ENCODE measurements around the gene ALDH1A3.

The ALDH1A3 gene

GRCh38 chr15:100860829-100861510 lies 18.7 kb upstream of the ALDH1A3 start:
- Histone ChIP-seq H3K36me3 (ENCODE audit: insufficient read depth, low read length) (no peaks in the 10 kb centered on the region), H3K4me1 (ENCODE audit: control insufficient read depth, insufficient read depth, low read length) (peaks cover 15% of the 10 kb centered on the region), H3K27me3 (ENCODE audit: control insufficient read depth, insufficient read depth, low read length) (no peaks in the 10 kb centered on the region), H3K9me3 (replicated peaks; ENCODE audit: low read length) (no peaks in the 10 kb centered on the region), H3K4me3 (ENCODE audit: low read length) (no peak overlapping the region), H3K4me2 (ENCODE audit: low read length) (no peak overlapping the region), H3K9ac (ENCODE audit: low read depth, low read length) (no peak overlapping the region)

GRCh38 chr15:100861511-100861991 lies 18.1 kb upstream of the ALDH1A3 start:
- no peak overlapping the region for H3K9ac ChIP-seq (ENCODE audit: low read depth, low read length)
- H3K36me3 ChIP-seq (ENCODE audit: insufficient read depth, low read length) = no peaks in the 10 kb centered on the region
- no peak overlapping the region for H3K4me3 ChIP-seq (ENCODE audit: low read length)
- no peaks in the 10 kb centered on the region for H3K9me3 ChIP-seq (replicated peaks; ENCODE audit: low read length)
- peaks cover 15% of the 10 kb centered on the region for H3K4me1 ChIP-seq (ENCODE audit: control insufficient read depth, insufficient read depth, low read length)
- H3K27me3 ChIP-seq (ENCODE audit: control insufficient read depth, insufficient read depth, low read length) = no peaks in the 10 kb centered on the region
- no peak overlapping the region for H3K4me2 ChIP-seq (ENCODE audit: low read length)

GRCh38 chr15:100862162-100862561 lies 17.5 kb upstream of the ALDH1A3 start:
- peaks cover 15% of the 10 kb centered on the region for H3K4me1 ChIP-seq (ENCODE audit: control insufficient read depth, insufficient read depth, low read length)
- no peaks in the 10 kb centered on the region for H3K36me3 ChIP-seq (ENCODE audit: insufficient read depth, low read length)
- no peak overlapping the region for H3K4me2 ChIP-seq (ENCODE audit: low read length)
- no peak overlapping the region for H3K4me3 ChIP-seq (ENCODE audit: low read length)
- H3K27me3 ChIP-seq (ENCODE audit: control insufficient read depth, insufficient read depth, low read length) = no peaks in the 10 kb centered on the region
- no peaks in the 10 kb centered on the region for H3K9me3 ChIP-seq (replicated peaks; ENCODE audit: low read length)
- no peak overlapping the region for H3K9ac ChIP-seq (ENCODE audit: low read depth, low read length)

GRCh38 chr15:100863075-100863795 lies 16.4 kb upstream of the ALDH1A3 start:
- Histone ChIP-seq H3K4me1 (ENCODE audit: control insufficient read depth, insufficient read depth, low read length) (peaks cover 15% of the 10 kb centered on the region), H3K9ac (ENCODE audit: low read depth, low read length) (peak overlapping the region; percentile 25), H3K4me3 (ENCODE audit: low read length) (no peak overlapping the region), H3K4me2 (ENCODE audit: low read length) (peak overlapping the region; percentile 59), H3K36me3 (ENCODE audit: insufficient read depth, low read length) (no peaks in the 10 kb centered on the region), H3K27me3 (ENCODE audit: control insufficient read depth, insufficient read depth, low read length) (no peaks in the 10 kb centered on the region), H3K9me3 (replicated peaks; ENCODE audit: low read length) (no peaks in the 10 kb centered on the region)

GRCh38 chr15:100863796-100864267 lies 15.8 kb upstream of the ALDH1A3 start:
- Histone ChIP-seq H3K27me3 (ENCODE audit: control insufficient read depth, insufficient read depth, low read length) (no peaks in the 10 kb centered on the region), H3K4me1 (ENCODE audit: control insufficient read depth, insufficient read depth, low read length) (peaks cover 15% of the 10 kb centered on the region), H3K9me3 (replicated peaks; ENCODE audit: low read length) (no peaks in the 10 kb centered on the region), H3K36me3 (ENCODE audit: insufficient read depth, low read length) (no peaks in the 10 kb centered on the region), H3K9ac (ENCODE audit: low read depth, low read length) (peak overlapping the region; percentile 25), H3K4me3 (ENCODE audit: low read length) (no peak overlapping the region), H3K4me2 (ENCODE audit: low read length) (peak overlapping the region; percentile 59)

- H3K27me3 ChIP-seq (ENCODE audit: control insufficient read depth, insufficient read depth, low read length) = no peaks in the 10 kb centered on the region
- no peak overlapping the region for H3K9ac ChIP-seq (ENCODE audit: low read depth, low read length)
- H3K4me1 ChIP-seq (ENCODE audit: control insufficient read depth, insufficient read depth, low read length) = peaks cover 15% of the 10 kb centered on the region
- H3K4me2 ChIP-seq (ENCODE audit: low read length) = no peak overlapping the region
- H3K36me3 ChIP-seq (ENCODE audit: insufficient read depth, low read length) = no peaks in the 10 kb centered on the region
- H3K4me3 ChIP-seq (ENCODE audit: low read length) = no peak overlapping the region
- peaks cover 4% of the 10 kb centered on the region for H3K9me3 ChIP-seq (replicated peaks; ENCODE audit: low read length)
Observed at GRCh38 chr15:100866386-100867330, 13.0 kb upstream of the ALDH1A3 start.

GRCh38 chr15:100867433-100867832 lies 12.2 kb upstream of the ALDH1A3 start:
- Histone ChIP-seq H3K9me3 (replicated peaks; ENCODE audit: low read length) (peaks cover 4% of the 10 kb centered on the region), H3K4me1 (ENCODE audit: control insufficient read depth, insufficient read depth, low read length) (peaks cover 15% of the 10 kb centered on the region), H3K36me3 (ENCODE audit: insufficient read depth, low read length) (no peaks in the 10 kb centered on the region)

GRCh38 chr15:100869151-100869999 lies 10.3 kb upstream of the ALDH1A3 start:
- peaks cover under 1% of the 10 kb centered on the region for H3K27me3 ChIP-seq (ENCODE audit: control insufficient read depth, insufficient read depth, low read length)
- H3K36me3 ChIP-seq (ENCODE audit: insufficient read depth, low read length) = no peaks in the 10 kb centered on the region
- no peaks in the 10 kb centered on the region for H3K4me1 ChIP-seq (ENCODE audit: control insufficient read depth, insufficient read depth, low read length)
- H3K4me2 ChIP-seq (ENCODE audit: low read length) = no peak overlapping the region
- H3K9me3 ChIP-seq (replicated peaks; ENCODE audit: low read length) = peaks cover 4% of the 10 kb centered on the region
- H3K4me3 ChIP-seq (ENCODE audit: low read length) = no peak overlapping the region
- H3K9ac ChIP-seq (ENCODE audit: low read depth, low read length) = no peak overlapping the region

More at GRCh38 chr15:100867433-100867832, 12.2 kb upstream of the ALDH1A3 start:
- H3K9ac ChIP-seq (ENCODE audit: low read depth, low read length) = no peak overlapping the region
- H3K4me3 ChIP-seq (ENCODE audit: low read length) = no peak overlapping the region
- no peaks in the 10 kb centered on the region for H3K27me3 ChIP-seq (ENCODE audit: control insufficient read depth, insufficient read depth, low read length)
- no peak overlapping the region for H3K4me2 ChIP-seq (ENCODE audit: low read length)

GRCh38 chr15:100873029-100873677 lies 6.5 kb upstream of the ALDH1A3 start:
- no peaks in the 10 kb centered on the region for H3K36me3 ChIP-seq (ENCODE audit: insufficient read depth, low read length)
- peaks cover 13% of the 10 kb centered on the region for H3K27me3 ChIP-seq (ENCODE audit: control insufficient read depth, insufficient read depth, low read length)
- H3K4me2 ChIP-seq (ENCODE audit: low read length) = no peak overlapping the region
- H3K4me1 ChIP-seq (ENCODE audit: control insufficient read depth, insufficient read depth, low read length) = no peaks in the 10 kb centered on the region
- no peak overlapping the region for H3K4me3 ChIP-seq (ENCODE audit: low read length)
- no peak overlapping the region for H3K9ac ChIP-seq (ENCODE audit: low read depth, low read length)
- peaks cover 4% of the 10 kb centered on the region for H3K9me3 ChIP-seq (replicated peaks; ENCODE audit: low read length)

- H3K4me2 ChIP-seq (ENCODE audit: low read length) = no peak overlapping the region
Observed at GRCh38 chr15:100875495-100875894, 4.1 kb upstream of the ALDH1A3 start.

More at GRCh38 chr15:100875495-100875894, 4.1 kb upstream of the ALDH1A3 start:
- Histone ChIP-seq H3K9ac (ENCODE audit: low read depth, low read length) (no peak overlapping the region), H3K4me1 (ENCODE audit: control insufficient read depth, insufficient read depth, low read length) (no peaks in the 10 kb centered on the region), H3K27me3 (ENCODE audit: control insufficient read depth, insufficient read depth, low read length) (peaks cover 19% of the 10 kb centered on the region), H3K9me3 (replicated peaks; ENCODE audit: low read length) (no peaks in the 10 kb centered on the region), H3K4me3 (ENCODE audit: low read length) (no peak overlapping the region), H3K36me3 (ENCODE audit: insufficient read depth, low read length) (no peaks in the 10 kb centered on the region)

Measured in skeletal muscle satellite cell (primary cell).